Lower lobe of right lung (tissue), 2 donors: ENCODE data around the gene JAKMIP2. TPM values are rescaled to one million over a fixed set of nuclear protein-coding genes. Genes with fewer than 3 reads are reported as not detected.

Experiments used
- ATAC-seq, 2 donors: fragments of 200-7000 bp; cut with Tn5 transposase; one replicate each; pipeline ENCODE4 v1.9.1; 2020 to 2022; ENCODE audit warnings: mild to moderate bottlenecking in 2 of 2, moderate library complexity in 2 of 2
- DNase-seq: peaks from one replicate; pipeline ENCODE4 v3.0.0-alpha.2; 2020
- H3K27ac ChIP-seq: fragments of 200-600 bp; one replicate; pipeline ENCODE4 v1.8.0; 2022
- H3K27me3 ChIP-seq: fragments of 200-600 bp; one replicate; pipeline ENCODE4 v1.8.0; 2022; ENCODE audit warnings: low read depth
- H3K36me3 ChIP-seq: fragments of 200-600 bp; one replicate; pipeline ENCODE4 v1.8.0; 2022; ENCODE audit warnings: mild to moderate bottlenecking
- H3K4me1 ChIP-seq: fragments of 200-600 bp; one replicate; pipeline ENCODE4 v1.8.0; 2022
- H3K4me3 ChIP-seq: fragments of 200-600 bp; one replicate; pipeline ENCODE4 v1.8.0; 2022; ENCODE audit warnings: mild to moderate bottlenecking
- H3K9me3 ChIP-seq: fragments of 200-600 bp; one replicate; pipeline ENCODE4 v1.8.0; 2022
- intact Hi-C: fragments of 100-400 bp; cut with DNase I; formaldehyde crosslinking; loops from one replicate; pipeline ENCODE4 v1.11.0; 2022
- total RNA-seq: library from RNA; stranded (reverse); fragmentation: NEBNext Ultra II Directional; extraction: Animal tissue kit (Norgen Biotek cat#: 25700); gene quantifications from one replicate; pipeline ENCODE4 v1.2.1, GENCODE V29; 2021
- TF ChIP-seq, protein P1 (sequence below): fragments of 200-600 bp; IDR thresholded peaks from one replicate; pipeline ENCODE4 v1.8.0; 2022; ENCODE audit warnings: antibody characterized with exemption, mild to moderate bottlenecking
- donor health status: DM: no; HTN: yes; CAD: no; lungs with severe emphysema.

JAKMIP2 gene
- total RNA-seq, 1 donor from 2014 or later: 8.3 TPM

DNA sequence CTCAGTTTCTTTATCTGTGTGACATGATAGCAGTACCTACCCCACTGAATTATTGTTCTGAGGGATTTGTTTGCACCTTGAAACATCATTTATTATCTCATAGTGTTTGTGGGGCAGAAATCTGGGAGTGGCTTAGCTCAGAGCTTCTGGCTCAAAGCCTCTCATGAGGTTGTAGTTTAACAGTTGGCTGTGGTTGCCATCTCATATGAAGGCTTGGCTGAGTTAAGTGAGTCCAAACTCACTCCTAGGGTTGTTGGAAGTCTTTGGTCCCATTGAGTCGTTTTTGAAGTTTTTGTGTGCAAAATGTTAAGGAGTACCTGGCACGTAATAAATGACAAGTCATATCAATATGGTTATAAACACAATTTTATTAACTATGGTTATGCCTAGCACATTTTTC lies 3.6 kb upstream of the JAKMIP2 start:
- ATAC-seq (no peak), DNase-seq (no peak)
- no peaks in the 10 kb centered on the region for H3K36me3 ChIP-seq
- H3K4me3 ChIP-seq: no peak overlapping the region
- no peak overlapping the region for H3K27ac ChIP-seq
- TF ChIP-seq, protein P1, sequence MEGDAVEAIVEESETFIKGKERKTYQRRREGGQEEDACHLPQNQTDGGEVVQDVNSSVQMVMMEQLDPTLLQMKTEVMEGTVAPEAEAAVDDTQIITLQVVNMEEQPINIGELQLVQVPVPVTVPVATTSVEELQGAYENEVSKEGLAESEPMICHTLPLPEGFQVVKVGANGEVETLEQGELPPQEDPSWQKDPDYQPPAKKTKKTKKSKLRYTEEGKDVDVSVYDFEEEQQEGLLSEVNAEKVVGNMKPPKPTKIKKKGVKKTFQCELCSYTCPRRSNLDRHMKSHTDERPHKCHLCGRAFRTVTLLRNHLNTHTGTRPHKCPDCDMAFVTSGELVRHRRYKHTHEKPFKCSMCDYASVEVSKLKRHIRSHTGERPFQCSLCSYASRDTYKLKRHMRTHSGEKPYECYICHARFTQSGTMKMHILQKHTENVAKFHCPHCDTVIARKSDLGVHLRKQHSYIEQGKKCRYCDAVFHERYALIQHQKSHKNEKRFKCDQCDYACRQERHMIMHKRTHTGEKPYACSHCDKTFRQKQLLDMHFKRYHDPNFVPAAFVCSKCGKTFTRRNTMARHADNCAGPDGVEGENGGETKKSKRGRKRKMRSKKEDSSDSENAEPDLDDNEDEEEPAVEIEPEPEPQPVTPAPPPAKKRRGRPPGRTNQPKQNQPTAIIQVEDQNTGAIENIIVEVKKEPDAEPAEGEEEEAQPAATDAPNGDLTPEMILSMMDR: no peak
- no peaks in the 10 kb centered on the region for H3K9me3 ChIP-seq
- H3K4me1 ChIP-seq: no peaks in the 10 kb centered on the region
- H3K27me3 ChIP-seq: peaks cover 5% of the 10 kb centered on the region
- intact Hi-C loops: no loop called here

DNA sequence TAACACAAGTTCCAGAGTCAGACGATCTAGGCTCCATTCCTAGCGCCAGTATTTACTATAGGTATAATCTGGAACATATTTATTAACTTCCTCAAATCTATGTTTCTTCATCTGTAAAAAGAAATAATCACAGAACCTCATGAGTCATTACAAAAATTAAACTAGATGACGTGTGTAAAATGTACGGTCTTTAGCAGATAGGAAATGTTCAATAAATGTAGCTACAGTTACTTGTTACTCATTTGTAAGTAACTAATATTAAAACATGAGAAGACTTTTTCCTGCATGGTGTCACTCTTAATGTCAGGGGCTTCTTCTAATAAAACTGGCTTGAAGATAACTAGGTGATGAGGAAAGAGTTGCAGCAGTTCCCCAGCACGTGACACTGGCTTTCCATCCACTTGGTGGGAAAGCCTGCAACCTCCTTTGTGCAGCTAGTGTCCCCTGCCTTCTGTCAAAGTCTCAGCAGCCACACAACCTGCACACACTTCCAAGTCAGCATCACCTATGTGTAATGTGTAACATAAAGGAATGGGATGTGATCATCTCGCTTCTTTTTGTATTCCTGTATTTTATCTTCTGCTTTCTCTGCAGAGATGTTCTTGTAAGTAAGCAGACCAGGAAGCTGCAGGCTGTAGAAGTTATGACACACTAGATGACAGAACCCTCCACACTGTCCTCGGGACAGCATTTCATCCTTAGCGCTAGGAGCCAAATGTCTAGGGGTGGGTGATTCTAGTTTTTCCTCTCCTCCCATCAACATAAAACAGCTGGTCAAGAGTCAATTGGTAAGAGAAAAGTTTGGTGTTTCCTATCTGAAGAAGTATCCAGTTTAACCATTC lies 1.8 kb upstream of the JAKMIP2 start:
- TF ChIP-seq, protein P1: no peak
- no peak overlapping the region for H3K4me3 ChIP-seq
- DNase-seq (no peak), ATAC-seq (peak; percentile 35 to 57)
- H3K9me3 ChIP-seq: no peaks in the 10 kb centered on the region
- no peaks in the 10 kb centered on the region for H3K4me1 ChIP-seq
- intact Hi-C loops: no loop called here
- peaks cover 5% of the 10 kb centered on the region for H3K27me3 ChIP-seq
- no peak overlapping the region for H3K27ac ChIP-seq
- no peaks in the 10 kb centered on the region for H3K36me3 ChIP-seq

DNA sequence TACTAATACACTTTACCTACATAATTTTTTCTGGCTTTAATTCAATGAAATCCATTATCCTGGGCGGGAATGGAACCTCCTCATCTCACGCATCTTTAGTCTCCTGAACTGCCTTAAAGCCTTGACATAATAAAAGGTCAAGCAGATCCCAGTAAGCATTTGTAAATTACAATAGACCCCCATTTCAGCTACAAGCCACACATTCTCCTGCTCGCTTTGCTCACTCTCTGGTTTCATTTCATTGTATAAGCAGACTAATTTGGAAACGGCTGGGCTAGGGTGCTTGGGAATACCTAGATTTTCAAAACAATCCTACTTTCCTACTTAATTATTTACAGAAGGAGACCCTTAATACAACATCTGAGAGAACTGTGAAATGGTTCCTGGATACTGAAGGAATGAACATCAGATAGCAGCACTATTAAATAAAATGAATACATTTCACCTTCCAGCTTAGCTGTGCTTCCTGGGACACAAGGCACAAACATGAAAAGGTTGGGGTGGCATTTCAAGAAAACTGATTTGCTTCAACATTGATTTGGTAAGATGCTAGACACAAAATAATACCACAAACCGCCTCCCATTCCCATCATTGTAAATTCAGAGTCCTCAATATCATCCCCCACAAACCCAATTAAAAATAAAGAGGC lies 1.5 kb downstream of the JAKMIP2 start:
- no peak overlapping the region for H3K4me3 ChIP-seq
- TF ChIP-seq, protein P1: no peak
- ATAC-seq: no peak
- peaks cover 5% of the 10 kb centered on the region for H3K27me3 ChIP-seq
- DNase-seq: no peak
- no peaks in the 10 kb centered on the region for H3K36me3 ChIP-seq
- intact Hi-C loops: no loop called here
- H3K4me1 ChIP-seq: no peaks in the 10 kb centered on the region
- H3K27ac ChIP-seq: no peak overlapping the region
- H3K9me3 ChIP-seq: no peaks in the 10 kb centered on the region

DNA sequence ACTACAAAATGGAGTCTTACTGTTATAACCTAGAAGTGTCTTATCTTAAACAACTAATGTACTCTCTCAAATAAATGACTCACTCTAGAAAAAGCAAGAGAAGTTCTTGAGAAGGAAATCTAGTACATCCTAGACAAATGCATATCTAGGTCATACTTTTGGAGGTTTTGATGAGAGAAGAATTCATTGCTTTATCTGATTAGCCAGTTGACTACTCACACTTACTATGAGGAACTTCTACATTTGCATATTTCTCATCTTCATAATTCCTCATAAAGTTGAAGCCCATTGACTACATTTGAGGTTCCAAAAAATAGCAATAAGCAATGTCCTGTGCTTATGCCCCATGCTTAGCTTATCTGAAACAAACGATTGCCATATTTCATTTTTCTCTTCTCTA lies 2.8 kb downstream of the JAKMIP2 start:
- no peaks in the 10 kb centered on the region for H3K4me1 ChIP-seq
- TF ChIP-seq, protein P1: no peak
- no peaks in the 10 kb centered on the region for H3K9me3 ChIP-seq
- H3K4me3 ChIP-seq: no peak overlapping the region
- ATAC-seq (no peak), DNase-seq (no peak)
- H3K27ac ChIP-seq: no peak overlapping the region
- H3K36me3 ChIP-seq: no peaks in the 10 kb centered on the region
- intact Hi-C loops: no loop called here
- H3K27me3 ChIP-seq: peaks cover 5% of the 10 kb centered on the region

DNA sequence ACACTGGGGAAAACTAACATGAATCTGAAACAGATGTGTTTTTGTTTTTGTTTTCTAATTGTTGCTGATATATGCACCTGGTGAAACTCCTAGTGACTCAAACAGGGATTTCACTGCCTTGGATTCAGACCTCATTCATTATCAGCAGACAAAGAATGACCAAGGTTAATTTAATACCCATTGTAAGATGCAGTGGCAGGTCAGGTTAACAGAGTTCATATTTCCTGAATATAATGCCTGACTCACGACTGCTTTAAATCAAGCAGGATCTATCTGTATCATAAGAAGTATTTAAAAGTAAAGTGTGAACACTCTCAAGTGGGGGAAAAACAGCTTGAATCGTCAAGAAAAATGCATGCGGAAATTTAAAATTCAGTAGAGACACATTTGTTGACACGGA lies 5.5 kb downstream of the JAKMIP2 start:
- H3K9me3 ChIP-seq: no peaks in the 10 kb centered on the region
- DNase-seq: no peak
- H3K36me3 ChIP-seq: no peaks in the 10 kb centered on the region
- no peak overlapping the region for H3K4me3 ChIP-seq
- TF ChIP-seq, protein P1: no peak
- ATAC-seq: no peak
- no peak overlapping the region for H3K27ac ChIP-seq
- no peaks in the 10 kb centered on the region for H3K27me3 ChIP-seq
- H3K4me1 ChIP-seq: no peaks in the 10 kb centered on the region
- intact Hi-C loops: no loop called here
